ENCODE results near the gene STK33. TPM values are rescaled to one million over a fixed set of nuclear protein-coding genes. Genes with fewer than 3 reads are reported as not detected.

Gene STK33
- total RNA-seq: 1 to 10 TPM; 3.7 to 3.9 TPM

GRCh38 chr11:8593935-8594909 is at the start of gene STK33:
TSS of gene STK33 (minus strand) at chr11:8594228. CDS start at chr11:8474905, 119,323 bp downstream.
- ChIA-PET POLR2A (interaction anchor here (0.8 kb wide), 1 partner anchor 13 kb away, joined by 3 read pairs; no protein-coding TSS in a partner anchor), CTCF (interaction anchor here (0.6 to 1.5 kb wide), 2 partner anchors 27 to 722 kb away, joined by 3 to 7 read pairs; no protein-coding TSS in a partner anchor)
- no peaks in the 10 kb centered on the region for H3K9me3 Mint-ChIP-seq (ENCODE audit: insufficient read depth)
- H3K4me1 Mint-ChIP-seq (ENCODE audit: low read depth): peaks cover 11% of the 10 kb centered on the region
- ATAC-seq (peak; percentile 94), DNase-seq (peak; percentile 68)
- H3K27ac Mint-ChIP-seq: no peak within 1 kb of the TSS
- peak within 1 kb of the TSS; percentile 77 for H3K4me3 Mint-ChIP-seq
- peaks cover 48% of the 10 kb centered on the region for H3K27me3 Mint-ChIP-seq (ENCODE audit: low read depth)
- H3K36me3 Mint-ChIP-seq (ENCODE audit: low read depth): no peaks in the 10 kb centered on the region

- Mint-ChIP-seq H3K9me3 (ENCODE audit: insufficient read depth) (no peaks in the 10 kb centered on the region), H3K27me3 (ENCODE audit: low read depth) (no peaks in the 10 kb centered on the region), H3K4me1 (ENCODE audit: low read depth) (peaks cover 8% of the 10 kb centered on the region), H3K36me3 (ENCODE audit: low read depth) (peaks cover 37% of the 10 kb centered on the region), H3K4me3 (no peak overlapping the region), H3K27ac (no peak overlapping the region)
- DNase-seq: no peak
- POLR2A ChIA-PET: no interaction called here
- no peak for ATAC-seq
- CTCF ChIA-PET: no interaction called here
Measured at GRCh38 chr11:8642196-8642841, 48.3 kb upstream of the STK33 start.

GRCh38 chr11:8641332-8641731 is 47.3 kb upstream of the STK33 start:
- peaks cover 39% of the 10 kb centered on the region for H3K36me3 Mint-ChIP-seq (ENCODE audit: low read depth)
- ATAC-seq (no peak), DNase-seq (no peak)
- peaks cover 6% of the 10 kb centered on the region for H3K4me1 Mint-ChIP-seq (ENCODE audit: low read depth)
- ChIA-PET CTCF (no interaction called here), POLR2A (no interaction called here)
- no peaks in the 10 kb centered on the region for H3K9me3 Mint-ChIP-seq (ENCODE audit: insufficient read depth)
- H3K27me3 Mint-ChIP-seq (ENCODE audit: low read depth): no peaks in the 10 kb centered on the region
- no peak overlapping the region for H3K27ac Mint-ChIP-seq
- H3K4me3 Mint-ChIP-seq: no peak overlapping the region

GRCh38 chr11:8640267-8640906 is 46.4 kb upstream of the STK33 start:
- Mint-ChIP-seq H3K27me3 (ENCODE audit: low read depth) (no peaks in the 10 kb centered on the region), H3K36me3 (ENCODE audit: low read depth) (peaks cover 45% of the 10 kb centered on the region), H3K27ac (no peak overlapping the region), H3K4me1 (ENCODE audit: low read depth) (peaks cover 6% of the 10 kb centered on the region), H3K4me3 (no peak overlapping the region), H3K9me3 (ENCODE audit: insufficient read depth) (no peaks in the 10 kb centered on the region)
- ChIA-PET POLR2A (no interaction called here), CTCF (no interaction called here)
- DNase-seq (no peak), ATAC-seq (no peak)

- H3K9me3 Mint-ChIP-seq (ENCODE audit: insufficient read depth): no peaks in the 10 kb centered on the region
- H3K4me3 Mint-ChIP-seq: no peak overlapping the region
- H3K27me3 Mint-ChIP-seq (ENCODE audit: low read depth): no peaks in the 10 kb centered on the region
- no peak for ATAC-seq
- POLR2A ChIA-PET: no interaction called here
- DNase-seq: no peak
- peaks cover 6% of the 10 kb centered on the region for H3K4me1 Mint-ChIP-seq (ENCODE audit: low read depth)
- CTCF ChIA-PET: no interaction called here
- no peak overlapping the region for H3K27ac Mint-ChIP-seq
- peaks cover 45% of the 10 kb centered on the region for H3K36me3 Mint-ChIP-seq (ENCODE audit: low read depth)
Measured at GRCh38 chr11:8639655-8640054, 45.6 kb upstream of the STK33 start.

- H3K36me3 Mint-ChIP-seq (ENCODE audit: low read depth): peaks cover 45% of the 10 kb centered on the region
- ATAC-seq (no peak), DNase-seq (no peak)
- H3K4me3 Mint-ChIP-seq: no peak overlapping the region
- no peak overlapping the region for H3K27ac Mint-ChIP-seq
- H3K9me3 Mint-ChIP-seq (ENCODE audit: insufficient read depth): no peaks in the 10 kb centered on the region
- H3K4me1 Mint-ChIP-seq (ENCODE audit: low read depth): peaks cover 6% of the 10 kb centered on the region
- POLR2A ChIA-PET: no interaction called here
- H3K27me3 Mint-ChIP-seq (ENCODE audit: low read depth): no peaks in the 10 kb centered on the region
- CTCF ChIA-PET: no interaction called here
Measured at GRCh38 chr11:8638300-8638699, 44.3 kb upstream of the STK33 start.

GRCh38 chr11:8636127-8636526 is 42.1 kb upstream of the STK33 start:
- no peak for ATAC-seq
- Mint-ChIP-seq H3K4me1 (ENCODE audit: low read depth) (peaks cover under 1% of the 10 kb centered on the region), H3K9me3 (ENCODE audit: insufficient read depth) (no peaks in the 10 kb centered on the region), H3K27me3 (ENCODE audit: low read depth) (no peaks in the 10 kb centered on the region), H3K27ac (no peak overlapping the region), H3K36me3 (ENCODE audit: low read depth) (peaks cover 40% of the 10 kb centered on the region), H3K4me3 (no peak overlapping the region)
- ChIA-PET CTCF (no interaction called here), POLR2A (interaction anchor here (0.8 kb wide), 1 partner anchor 47 kb away, joined by 3 read pairs; the partner anchor contains the start of gene RPL27A)
- DNase-seq: no peak

- no peak for ATAC-seq
- no peak for DNase-seq
- Mint-ChIP-seq H3K9me3 (ENCODE audit: insufficient read depth) (no peaks in the 10 kb centered on the region), H3K4me3 (no peak overlapping the region), H3K4me1 (ENCODE audit: low read depth) (no peaks in the 10 kb centered on the region), H3K36me3 (ENCODE audit: low read depth) (peaks cover 32% of the 10 kb centered on the region), H3K27ac (no peak overlapping the region), H3K27me3 (ENCODE audit: low read depth) (no peaks in the 10 kb centered on the region)
- ChIA-PET POLR2A (no interaction called here), CTCF (no interaction called here)
Measured at GRCh38 chr11:8634498-8634897, 40.5 kb upstream of the STK33 start.

- Mint-ChIP-seq H3K9me3 (ENCODE audit: insufficient read depth) (no peaks in the 10 kb centered on the region), H3K27ac (no peak overlapping the region), H3K4me1 (ENCODE audit: low read depth) (no peaks in the 10 kb centered on the region), H3K36me3 (ENCODE audit: low read depth) (peaks cover 18% of the 10 kb centered on the region), H3K27me3 (ENCODE audit: low read depth) (no peaks in the 10 kb centered on the region), H3K4me3 (no peak overlapping the region)
- DNase-seq (no peak), ATAC-seq (no peak)
- CTCF ChIA-PET: no interaction called here
- POLR2A ChIA-PET: no interaction called here
Measured at GRCh38 chr11:8631395-8632118, 37.5 kb upstream of the STK33 start.

- ChIA-PET POLR2A (no interaction called here), CTCF (no interaction called here)
- Mint-ChIP-seq H3K4me3 (no peak overlapping the region), H3K9me3 (ENCODE audit: insufficient read depth) (no peaks in the 10 kb centered on the region), H3K27me3 (ENCODE audit: low read depth) (no peaks in the 10 kb centered on the region), H3K36me3 (ENCODE audit: low read depth) (peaks cover 13% of the 10 kb centered on the region), H3K27ac (no peak overlapping the region), H3K4me1 (ENCODE audit: low read depth) (no peaks in the 10 kb centered on the region)
- ATAC-seq (no peak), DNase-seq (no peak)
Measured at GRCh38 chr11:8624698-8625097, 30.7 kb upstream of the STK33 start.

- ChIA-PET POLR2A (no interaction called here), CTCF (no interaction called here)
- H3K4me3 Mint-ChIP-seq: no peak overlapping the region
- DNase-seq (no peak), ATAC-seq (no peak)
- no peaks in the 10 kb centered on the region for H3K9me3 Mint-ChIP-seq (ENCODE audit: insufficient read depth)
- H3K27ac Mint-ChIP-seq: no peak overlapping the region
- H3K27me3 Mint-ChIP-seq (ENCODE audit: low read depth): no peaks in the 10 kb centered on the region
- H3K36me3 Mint-ChIP-seq (ENCODE audit: low read depth): peaks cover 19% of the 10 kb centered on the region
- no peaks in the 10 kb centered on the region for H3K4me1 Mint-ChIP-seq (ENCODE audit: low read depth)
Measured at GRCh38 chr11:8621147-8621546, 27.1 kb upstream of the STK33 start.
